ENCODE data around the gene VRK2.

VRK2 gene

DNA sequence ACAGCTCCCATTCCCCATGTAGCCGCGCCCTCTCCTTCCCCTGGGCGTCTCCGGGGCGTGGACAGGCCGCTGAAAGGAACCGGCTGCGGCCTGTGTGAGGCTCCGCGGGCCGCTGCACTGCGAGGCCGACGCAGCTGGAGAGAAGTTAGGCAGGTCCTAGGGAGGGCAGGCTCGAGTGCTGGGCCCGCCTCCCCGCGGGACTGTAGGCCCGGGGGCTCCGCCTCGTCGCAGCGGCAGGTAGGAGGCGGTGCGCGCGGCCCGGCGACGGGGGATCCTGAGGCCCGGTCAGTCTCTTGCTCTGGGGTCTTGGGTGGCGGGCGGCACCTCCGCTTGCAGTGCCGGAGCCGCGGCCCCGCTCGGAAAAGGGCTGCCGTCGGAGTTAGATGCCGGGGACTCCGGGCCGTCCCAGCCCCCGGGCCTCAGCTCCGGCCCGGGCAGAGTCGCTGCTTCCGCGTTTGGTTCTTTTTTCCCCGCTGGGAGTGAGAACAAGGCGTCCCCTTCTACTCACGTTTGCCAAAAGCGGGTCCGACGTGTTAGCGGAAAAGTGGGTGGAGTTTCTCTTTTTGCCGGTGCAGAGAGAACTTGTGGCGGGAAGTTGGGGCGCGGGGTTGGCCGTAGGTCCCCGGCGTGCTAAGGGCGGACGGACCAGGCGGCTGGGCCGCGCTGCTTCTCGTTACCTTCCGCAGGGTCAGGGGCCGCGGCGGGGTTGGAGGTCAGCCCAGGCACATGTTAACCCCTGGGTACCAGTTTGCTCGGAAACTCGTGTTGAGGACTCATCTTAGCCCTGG lies at the start of gene VRK2:
TSS of gene VRK2 (plus strand) at position 222 of the 788 bp plus-strand sequence. CDS start 2,026 bp downstream, outside the sequence.
- DNase-seq, result peak; percentile 87 to 90

DNA sequence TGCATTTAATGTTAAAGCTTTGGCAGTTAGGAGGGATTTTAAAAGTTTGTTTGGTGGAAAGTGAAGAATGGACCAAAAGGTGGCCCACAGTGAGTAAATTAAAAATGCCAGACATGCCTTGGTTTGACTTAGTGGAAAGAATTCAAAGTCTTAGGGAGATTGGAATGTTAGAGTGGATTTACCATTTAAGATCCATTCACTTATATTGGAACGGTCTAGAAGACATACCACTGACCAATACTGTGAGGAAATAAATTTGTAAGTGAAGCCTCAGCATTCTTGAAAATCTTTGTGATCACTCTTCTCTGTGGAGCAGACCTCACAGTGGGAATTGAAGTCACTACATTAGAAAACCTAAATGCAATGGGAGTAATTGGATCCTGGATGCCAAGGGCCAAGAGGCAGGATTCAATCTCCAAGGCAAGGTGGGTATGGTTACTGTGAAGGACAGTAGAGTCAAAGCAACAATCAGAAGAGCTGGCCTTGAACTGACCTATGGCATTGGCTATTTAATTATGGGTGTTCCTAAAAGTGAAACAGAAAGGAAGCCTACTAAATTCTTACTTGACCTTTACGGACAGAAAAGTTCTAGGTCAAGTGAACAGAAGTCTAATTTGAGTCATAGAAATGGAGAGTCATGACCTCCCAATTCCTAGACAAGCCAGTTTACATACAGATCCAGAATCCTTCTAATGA lies 40.2 kb upstream of the VRK2 start:
- DNase-seq, result no peak

DNA sequence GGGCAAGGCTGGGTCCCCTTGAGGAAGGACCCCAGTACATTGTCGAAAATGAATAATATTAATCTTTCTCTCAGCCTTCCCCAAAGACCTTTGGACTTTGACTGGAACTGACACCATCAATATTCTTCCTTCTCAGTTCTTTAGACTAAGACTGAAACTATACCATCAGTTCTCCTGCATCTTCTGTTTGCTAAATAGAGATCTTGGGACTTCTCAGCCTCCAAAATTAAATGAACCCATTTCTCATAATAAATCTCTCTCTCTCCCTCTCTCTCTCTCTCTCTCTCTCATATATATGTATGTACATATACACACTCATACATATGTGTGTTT lies 39.7 kb upstream of the VRK2 start:
- DNase-seq, result no peak

- no peak for DNase-seq
These were observed 36.0 kb upstream of the VRK2 start for GRCh38 chr2:58010599-58010998.

DNA sequence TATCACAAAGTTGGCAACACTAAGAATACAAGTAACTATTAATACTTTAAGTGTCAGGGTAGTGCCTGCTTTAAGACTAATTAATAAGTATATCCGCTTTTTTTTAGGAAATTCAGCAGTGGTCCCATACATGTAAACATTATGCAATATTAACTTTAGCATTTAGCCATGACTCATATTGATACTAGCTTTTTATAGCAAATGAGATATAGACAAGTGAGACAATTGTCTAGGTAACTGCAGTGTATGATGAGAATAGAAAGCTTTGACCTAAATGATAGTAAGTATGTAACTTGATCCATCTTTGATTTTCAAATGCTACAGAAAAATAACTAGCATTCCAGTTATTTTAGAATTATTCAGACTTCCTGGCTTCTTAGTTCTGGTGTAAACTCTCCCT lies 27.4 kb upstream of the VRK2 start:
- no peak for DNase-seq

- no peak for DNase-seq
These were observed 21.3 kb upstream of the VRK2 start for GRCh38 chr2:58025150-58025933.

DNA sequence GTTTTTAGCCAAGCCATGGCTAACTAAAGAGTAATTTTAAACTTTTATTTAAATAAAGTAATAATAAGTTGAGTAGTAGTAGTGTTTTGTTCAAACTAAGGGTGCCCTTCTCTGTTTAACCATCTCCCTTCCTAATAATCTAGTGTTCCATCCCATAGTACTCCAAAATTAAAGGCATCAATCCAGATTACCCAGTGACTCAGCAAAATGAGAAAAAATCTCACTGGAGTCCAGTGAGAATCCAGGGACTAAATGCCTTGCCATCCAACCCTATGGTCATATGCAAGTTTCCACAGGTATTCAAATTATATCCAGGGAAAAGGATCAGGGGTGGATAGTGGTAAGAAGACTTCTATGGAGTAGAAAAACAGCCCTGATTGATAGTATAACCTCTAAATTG lies 19.6 kb upstream of the VRK2 start:
- no peak for DNase-seq

DNA sequence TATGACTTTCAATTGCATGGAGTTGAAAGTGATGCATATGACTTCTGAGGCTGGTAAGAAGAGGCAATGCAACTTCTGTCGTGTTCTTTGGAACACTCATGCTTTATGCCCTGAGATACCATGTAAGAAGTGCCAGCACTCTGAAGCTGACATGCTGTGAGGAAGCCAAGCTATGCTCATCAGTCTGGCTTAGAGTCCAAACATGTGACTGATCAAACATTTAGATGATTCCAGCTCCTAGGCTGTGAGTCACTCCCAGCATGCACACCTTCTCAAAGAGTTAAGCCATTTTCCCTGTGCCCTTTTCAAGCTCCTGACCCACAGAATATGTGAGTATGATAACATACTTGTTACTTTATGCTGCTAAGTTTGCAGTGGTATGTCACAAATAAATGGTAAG lies 15.8 kb upstream of the VRK2 start:
- no peak for DNase-seq

DNA sequence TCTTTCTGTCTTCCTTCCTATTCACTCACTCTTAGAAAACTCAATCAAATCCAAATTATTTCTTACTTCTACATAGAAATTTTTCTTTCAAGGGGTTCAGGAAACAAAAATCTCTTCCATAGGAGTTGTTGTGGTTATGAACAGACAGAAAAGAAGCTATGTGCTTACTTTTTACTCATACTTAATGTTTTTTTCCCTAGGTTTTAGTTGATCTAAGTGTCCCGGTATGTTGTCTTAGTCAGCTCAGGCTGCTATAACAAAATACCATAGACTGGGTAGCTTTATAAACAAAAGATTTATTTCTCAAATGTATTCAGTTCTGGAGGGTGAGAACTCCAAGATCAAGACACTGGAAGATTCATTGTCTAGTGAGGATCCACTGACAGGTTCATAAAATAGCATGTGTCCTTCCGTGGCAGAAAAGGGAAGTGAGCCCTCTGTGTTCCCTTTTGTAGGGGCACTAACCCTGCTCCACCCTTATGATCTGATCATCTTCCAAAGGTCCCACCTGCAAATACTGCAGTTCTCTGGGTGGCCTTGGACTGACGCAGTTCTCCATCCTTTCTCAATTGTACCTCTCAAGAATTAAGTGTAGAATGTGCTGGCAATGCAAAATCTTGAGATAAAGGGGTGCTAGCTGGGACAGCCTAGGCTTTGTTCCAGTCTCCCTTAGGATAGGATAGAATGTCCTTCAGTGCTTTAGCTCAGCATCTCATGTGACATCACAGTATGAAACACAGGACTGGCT lies 14.4 kb upstream of the VRK2 start:
- DNase-seq, result peak; percentile 18 to 19

DNA sequence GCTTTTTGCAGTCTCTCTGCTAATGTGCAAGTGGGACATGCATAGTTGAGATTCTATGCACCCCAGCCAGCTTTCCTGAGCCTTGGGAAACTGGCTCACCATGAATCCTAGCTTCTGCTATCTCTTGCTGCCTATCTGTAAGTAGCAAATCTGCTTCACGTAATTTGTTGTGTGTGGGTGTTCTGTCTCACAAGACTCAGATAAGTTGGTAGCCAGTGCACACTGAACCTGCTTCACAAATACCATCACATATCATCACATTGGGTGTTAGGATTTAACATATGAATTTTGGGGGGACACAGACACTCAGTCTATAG lies 13.9 kb upstream of the VRK2 start:
- no peak for DNase-seq

- DNase-seq, result no peak
These were observed 13.1 kb upstream of the VRK2 start for GRCh38 chr2:58033530-58033929.

DNA sequence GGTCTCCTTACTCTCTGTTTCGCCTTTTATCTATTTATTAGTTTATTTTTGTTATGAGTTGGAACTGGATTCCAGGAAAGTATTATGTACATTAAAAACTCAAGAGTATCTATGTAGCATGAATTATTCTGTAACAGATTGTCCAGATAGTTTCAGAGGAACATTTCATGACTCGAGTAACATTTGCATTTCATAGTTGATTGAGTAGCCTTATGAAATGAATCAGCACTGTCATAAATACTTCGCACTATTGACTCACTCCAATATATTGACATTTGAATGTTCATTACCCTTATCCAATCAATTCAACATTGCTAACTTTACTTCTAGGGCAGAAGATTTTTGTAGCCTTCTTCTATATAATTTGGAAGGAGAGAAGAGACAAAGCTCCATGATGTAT lies 11.3 kb upstream of the VRK2 start:
- DNase-seq, result no peak

DNA sequence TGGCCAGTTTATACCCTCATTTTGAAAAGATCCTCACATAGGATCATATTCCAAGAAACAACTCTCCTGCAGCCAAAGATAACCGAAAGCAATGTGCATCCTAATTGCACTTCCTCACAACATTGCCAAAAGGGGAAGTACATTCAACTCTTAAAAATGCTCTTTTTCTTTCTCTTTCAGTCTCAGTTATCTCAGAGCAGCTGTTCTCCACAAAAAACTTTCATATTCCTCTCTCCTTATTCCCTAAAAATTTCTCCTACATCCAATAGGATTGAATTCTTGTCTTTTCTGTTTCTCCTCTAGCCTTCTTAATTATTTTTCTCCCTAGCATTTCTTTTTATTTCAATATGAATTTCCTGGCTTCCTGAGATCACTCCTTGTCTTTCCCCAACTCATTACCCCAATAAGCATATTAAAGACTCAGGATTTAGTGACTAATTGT lies 7.4 kb upstream of the VRK2 start:
- peak; percentile 62 to 68 for DNase-seq

- no peak for DNase-seq
These were observed 4.1 kb upstream of the VRK2 start for GRCh38 chr2:58042486-58042970.

DNA sequence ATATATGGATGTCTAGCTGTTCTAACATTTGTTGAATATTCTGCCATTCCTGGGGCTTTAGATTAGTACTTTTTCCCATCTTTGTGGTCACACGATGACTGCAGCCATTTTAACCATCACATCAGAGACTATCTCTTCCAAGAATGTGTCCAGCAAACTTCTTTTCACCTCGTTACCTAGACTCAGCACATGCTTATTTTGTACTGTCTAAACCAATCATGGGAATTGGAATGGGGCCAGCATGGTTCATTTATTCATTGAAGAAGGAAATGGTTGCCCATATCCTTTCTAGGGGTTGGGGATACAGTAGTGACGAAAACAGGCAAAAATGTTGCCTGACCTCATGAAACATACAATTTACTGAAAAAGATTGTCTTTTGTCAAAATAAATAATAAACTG lies 2.5 kb upstream of the VRK2 start:
- no peak for DNase-seq

DNA sequence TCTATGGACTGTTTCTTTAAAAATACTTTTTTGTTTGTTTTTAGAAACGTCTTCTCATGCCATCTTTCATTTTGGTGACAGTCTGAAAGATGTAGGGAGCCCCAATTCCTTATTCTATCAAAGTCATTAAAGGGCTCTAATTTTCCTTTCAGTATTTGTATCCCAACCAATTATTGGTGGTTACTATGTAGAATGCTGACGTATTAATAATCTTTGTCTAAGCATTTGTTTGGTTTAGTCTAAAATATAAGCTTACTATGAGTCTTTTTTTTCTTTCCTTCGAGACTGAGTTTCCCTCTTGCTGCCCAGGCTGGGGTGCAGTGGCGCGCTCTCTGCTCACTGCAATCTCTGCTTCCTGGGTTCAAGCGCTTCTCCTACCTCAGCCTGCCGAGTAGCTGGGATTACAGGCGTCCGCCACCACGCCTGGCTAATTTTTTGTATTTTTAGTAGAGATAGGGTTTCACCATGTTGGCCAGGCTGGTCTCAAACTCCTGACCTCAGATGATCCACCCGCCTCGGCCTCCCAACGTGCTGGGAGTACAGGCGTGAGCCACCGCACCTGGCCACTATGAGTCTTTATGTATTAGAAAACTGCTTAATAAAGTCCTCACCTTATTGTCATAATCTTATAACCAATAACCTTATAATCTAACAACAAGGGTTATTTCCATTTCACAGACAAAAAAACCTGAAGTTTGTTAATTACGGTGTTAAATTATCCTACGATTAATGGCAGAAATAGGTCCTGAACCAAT lies 849 bp upstream of the VRK2 start:
- no peak for DNase-seq

- no peak for DNase-seq
These were observed 346 bp upstream of the VRK2 start for GRCh38 chr2:58046335-58046584.

GRCh38 chr2:58047373-58047935 lies 848 bp downstream of the VRK2 start:
- DNase-seq, result peak in 1 of 2 donors; percentile 46

GRCh38 chr2:58047961-58048360 lies 1.4 kb downstream of the VRK2 start:
- DNase-seq, result no peak

- DNase-seq, result no peak
These were observed 4.8 kb downstream of the VRK2 start for GRCh38 chr2:58051445-58051844.

DNA sequence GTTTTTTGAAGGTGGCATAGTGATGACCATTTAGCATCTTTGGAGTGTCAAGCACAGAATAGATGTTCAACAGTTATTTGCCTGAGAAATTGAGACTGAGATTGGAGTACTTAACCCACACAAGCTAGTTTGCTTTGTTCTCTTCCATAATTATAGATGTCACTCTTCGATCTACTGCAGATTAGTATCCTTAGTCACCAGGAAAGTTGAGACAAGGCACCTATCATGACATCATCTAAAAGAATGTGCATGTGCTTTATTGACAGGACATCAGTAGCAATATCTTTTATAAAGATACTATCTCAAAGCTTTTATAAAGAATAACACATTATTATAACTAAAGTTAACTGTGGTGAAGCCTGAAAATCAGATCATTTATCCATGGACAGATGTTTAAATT lies 6.4 kb downstream of the VRK2 start:
- no peak for DNase-seq

DNA sequence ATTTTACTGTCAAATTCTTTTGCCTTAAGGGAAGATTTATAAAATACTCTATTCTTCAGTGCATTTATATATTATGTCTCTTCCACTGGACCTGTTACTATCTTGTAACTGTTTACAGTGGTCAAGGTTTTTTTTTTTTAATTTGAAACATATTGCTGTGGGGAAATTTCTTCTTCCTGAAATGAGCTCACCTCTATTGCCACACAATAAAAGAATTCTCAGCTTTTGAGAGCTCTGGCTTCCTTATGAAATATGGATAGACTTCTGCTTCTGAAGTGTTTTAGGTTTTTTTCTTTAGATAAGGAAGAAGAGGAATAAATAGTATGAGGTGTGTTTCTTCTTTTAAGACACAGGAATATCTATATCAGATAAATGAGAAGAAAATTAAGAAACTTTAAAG lies 7.7 kb downstream of the VRK2 start:
- peak; percentile 67 to 85 for DNase-seq

Data from inflammatory macrophage treated with lipopolysaccharide for 1 hour (primary cell).